DOHH2 (cell line): ENCODE data around the gene NME4.

Experiments used
- EZH2phosphoT487 ChIP-seq: fragments of 200-600 bp; sonication (generic); IDR thresholded peaks from 2 replicates; pipeline ENCODE4 v1.6.1; 2017; ENCODE audit warnings: borderline replicate concordance, mild to moderate bottlenecking, antibody characterized with exemption, low read length, moderate library complexity, mixed read lengths
- TF ChIP-seq, protein P1 (sequence below): fragments of 200-600 bp; sonication (generic); IDR thresholded peaks from one replicate; pipeline ENCODE4 v1.5.1; 2014; ENCODE audit warnings: antibody characterized with exemption, mild to moderate bottlenecking, low read depth, low read length; ENCODE audit not compliant: poor library complexity, severe bottlenecking

GRCh38 chr16:405548-406506 lies 8.8 kb downstream of the NME4 start:
- TF ChIP-seq, protein P1, sequence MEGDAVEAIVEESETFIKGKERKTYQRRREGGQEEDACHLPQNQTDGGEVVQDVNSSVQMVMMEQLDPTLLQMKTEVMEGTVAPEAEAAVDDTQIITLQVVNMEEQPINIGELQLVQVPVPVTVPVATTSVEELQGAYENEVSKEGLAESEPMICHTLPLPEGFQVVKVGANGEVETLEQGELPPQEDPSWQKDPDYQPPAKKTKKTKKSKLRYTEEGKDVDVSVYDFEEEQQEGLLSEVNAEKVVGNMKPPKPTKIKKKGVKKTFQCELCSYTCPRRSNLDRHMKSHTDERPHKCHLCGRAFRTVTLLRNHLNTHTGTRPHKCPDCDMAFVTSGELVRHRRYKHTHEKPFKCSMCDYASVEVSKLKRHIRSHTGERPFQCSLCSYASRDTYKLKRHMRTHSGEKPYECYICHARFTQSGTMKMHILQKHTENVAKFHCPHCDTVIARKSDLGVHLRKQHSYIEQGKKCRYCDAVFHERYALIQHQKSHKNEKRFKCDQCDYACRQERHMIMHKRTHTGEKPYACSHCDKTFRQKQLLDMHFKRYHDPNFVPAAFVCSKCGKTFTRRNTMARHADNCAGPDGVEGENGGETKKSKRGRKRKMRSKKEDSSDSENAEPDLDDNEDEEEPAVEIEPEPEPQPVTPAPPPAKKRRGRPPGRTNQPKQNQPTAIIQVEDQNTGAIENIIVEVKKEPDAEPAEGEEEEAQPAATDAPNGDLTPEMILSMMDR: no peak
- TF ChIP-seq EZH2phosphoT487: no peak
